ENCODE results near the gene AGPAT2. TPM values are rescaled to one million over a fixed set of nuclear protein-coding genes. Genes with fewer than 3 reads are reported as not detected.

Gene AGPAT2
- total RNA-seq, 1 experiment from 2014 or later: 77.9 TPM

DNA sequence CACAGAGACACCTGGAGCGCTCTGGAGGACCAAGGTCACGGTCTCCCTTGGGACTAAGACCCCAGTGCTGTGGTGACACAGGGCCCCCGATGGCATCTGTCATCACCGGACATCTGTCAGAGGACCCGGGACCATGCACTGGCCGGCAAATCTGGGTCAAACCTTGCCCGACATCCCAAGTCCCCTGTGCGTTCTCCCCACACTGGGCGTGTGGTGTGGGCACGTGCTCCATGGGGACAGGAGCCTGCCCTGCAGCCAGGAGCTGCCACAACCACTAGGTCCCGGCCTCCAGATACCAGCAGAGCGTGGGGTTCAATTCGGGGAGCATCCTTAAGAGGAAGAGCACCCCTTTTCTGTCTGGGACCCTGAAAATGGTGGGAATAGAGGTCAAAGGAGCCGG lies 3.5 kb downstream of the AGPAT2 start:
- in situ Hi-C loops (cut with HindIII; ENCODE audit: low pct_unique_long_range_greater_than_20kb, low sequenced_read_pairs) (no loop called here), intact Hi-C loops (cut with micrococcal nuclease; ENCODE audit: unreplicated experiment) (no loop called here)
- no peak for ATAC-seq
- TF ChIP-seq POLR2AphosphoS5 (IDR thresholded peaks at IDR 0.05; ENCODE audit: low read depth, low read length): no peak
- TF ChIP-seq REST (IDR thresholded peaks at IDR 0.05; ENCODE audit: insufficient read depth in 1 of 2, low read depth in 2 of 2, low read length in 1 of 2): no peak
- TF ChIP-seq SIN3A (IDR thresholded peaks at IDR 0.05; ENCODE audit: borderline replicate concordance, insufficient read depth, low read depth, low read length): no peak
- no peak for TF ChIP-seq CTCF (IDR thresholded peaks at IDR 0.05)
- no peak for TF ChIP-seq TCF7L2 (IDR thresholded peaks at IDR 0.05; ENCODE audit: low read depth, low read length)
- H3K4me3 ChIP-seq (ENCODE audit: low read depth in 2 of 2, low read length in 2 of 2): no peak overlapping the region
- BruUV-seq (replicated peaks): no TSS peak
- no peaks in the 10 kb centered on the region for H3K27me3 ChIP-seq (ENCODE audit: control insufficient read depth, insufficient read depth, low read length)
- no peak overlapping the region for H3K27ac ChIP-seq (ENCODE audit: low read length)
- no peak for DNase-seq (ENCODE audit: low read depth, low spot score)
- H3K36me3 ChIP-seq (ENCODE audit: control insufficient read depth, insufficient read depth, low read length): no peaks in the 10 kb centered on the region
- no peaks in the 10 kb centered on the region for H3K9me3 ChIP-seq (ENCODE audit: control insufficient read depth, insufficient read depth, low read depth, low read length)
- POLR2A ChIA-PET: interaction anchor here (0.5 kb wide), 1 partner anchor 32 kb away, joined by 9 read pairs; no protein-coding TSS in a partner anchor
- peaks cover 20% of the 10 kb centered on the region; the same call in 1 of the 2 replicates for H3K4me1 ChIP-seq (ENCODE audit: control insufficient read depth, insufficient read depth, low read length)
- CTCF ChIA-PET: no interaction called here

DNA sequence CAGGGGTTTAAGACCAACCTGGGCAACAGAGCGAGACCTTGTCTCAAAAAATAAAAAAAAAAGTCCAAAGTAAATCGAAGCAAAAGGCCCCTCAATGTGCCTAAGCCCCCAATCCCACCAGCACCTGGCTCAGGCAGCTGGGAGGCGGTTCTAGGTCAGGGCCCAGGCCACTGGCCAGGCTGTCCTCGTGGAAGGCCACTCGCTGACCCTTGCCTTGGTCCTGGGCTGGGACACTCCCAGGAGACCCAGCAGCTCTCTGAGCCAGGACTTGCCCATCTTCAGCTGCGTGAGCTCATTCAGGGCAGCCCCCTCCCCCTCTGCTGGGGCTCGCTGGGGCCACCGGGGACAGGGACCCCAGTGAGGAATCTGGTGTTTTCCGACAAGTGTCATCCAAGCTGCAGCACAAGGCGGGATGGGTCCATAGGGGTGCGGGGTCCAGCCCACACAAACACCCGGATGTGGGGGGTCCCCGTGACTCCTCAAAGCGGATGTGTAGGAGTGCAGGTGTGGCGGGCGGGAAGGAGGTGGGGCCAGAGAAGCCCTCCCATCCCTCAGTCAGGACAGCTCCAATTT lies 4.0 kb downstream of the AGPAT2 start:
- in situ Hi-C loops (cut with HindIII; ENCODE audit: low pct_unique_long_range_greater_than_20kb, low sequenced_read_pairs) (no loop called here), intact Hi-C loops (cut with micrococcal nuclease; ENCODE audit: unreplicated experiment) (no loop called here)

More for the DNA sequence above, 4.0 kb downstream of the AGPAT2 start:
- DNase-seq (ENCODE audit: low read depth, low spot score) (no peak), ATAC-seq (no peak)
- no peak overlapping the region for H3K27ac ChIP-seq (ENCODE audit: low read length)
- peaks cover 20% of the 10 kb centered on the region; the same call in 1 of the 2 replicates for H3K4me1 ChIP-seq (ENCODE audit: control insufficient read depth, insufficient read depth, low read length)
- H3K36me3 ChIP-seq (ENCODE audit: control insufficient read depth, insufficient read depth, low read length): no peaks in the 10 kb centered on the region
- H3K27me3 ChIP-seq (ENCODE audit: control insufficient read depth, insufficient read depth, low read length): no peaks in the 10 kb centered on the region
- no peaks in the 10 kb centered on the region for H3K9me3 ChIP-seq (ENCODE audit: control insufficient read depth, insufficient read depth, low read depth, low read length)
- CTCF ChIA-PET: interaction anchor here (0.6 kb wide), 1 partner anchor 99 kb away, joined by 3 read pairs; no protein-coding TSS in a partner anchor
- H3K4me3 ChIP-seq (ENCODE audit: low read depth in 2 of 2, low read length in 2 of 2): no peak overlapping the region
- TF ChIP-seq SIN3A (IDR thresholded peaks at IDR 0.05; ENCODE audit: borderline replicate concordance, insufficient read depth, low read depth, low read length): no peak
- no peak for TF ChIP-seq REST (IDR thresholded peaks at IDR 0.05; ENCODE audit: insufficient read depth in 1 of 2, low read depth in 2 of 2, low read length in 1 of 2)
- no peak for TF ChIP-seq CTCF (IDR thresholded peaks at IDR 0.05)
- TF ChIP-seq TCF7L2 (IDR thresholded peaks at IDR 0.05; ENCODE audit: low read depth, low read length): no peak
- TF ChIP-seq POLR2AphosphoS5 (IDR thresholded peaks at IDR 0.05; ENCODE audit: low read depth, low read length): no peak
- no TSS peak for BruUV-seq (replicated peaks)
- POLR2A ChIA-PET: interaction anchor here (0.5 kb wide), 1 partner anchor 31 kb away, joined by 9 read pairs; no protein-coding TSS in a partner anchor
